ENCODE results near the gene F7.

DNA sequence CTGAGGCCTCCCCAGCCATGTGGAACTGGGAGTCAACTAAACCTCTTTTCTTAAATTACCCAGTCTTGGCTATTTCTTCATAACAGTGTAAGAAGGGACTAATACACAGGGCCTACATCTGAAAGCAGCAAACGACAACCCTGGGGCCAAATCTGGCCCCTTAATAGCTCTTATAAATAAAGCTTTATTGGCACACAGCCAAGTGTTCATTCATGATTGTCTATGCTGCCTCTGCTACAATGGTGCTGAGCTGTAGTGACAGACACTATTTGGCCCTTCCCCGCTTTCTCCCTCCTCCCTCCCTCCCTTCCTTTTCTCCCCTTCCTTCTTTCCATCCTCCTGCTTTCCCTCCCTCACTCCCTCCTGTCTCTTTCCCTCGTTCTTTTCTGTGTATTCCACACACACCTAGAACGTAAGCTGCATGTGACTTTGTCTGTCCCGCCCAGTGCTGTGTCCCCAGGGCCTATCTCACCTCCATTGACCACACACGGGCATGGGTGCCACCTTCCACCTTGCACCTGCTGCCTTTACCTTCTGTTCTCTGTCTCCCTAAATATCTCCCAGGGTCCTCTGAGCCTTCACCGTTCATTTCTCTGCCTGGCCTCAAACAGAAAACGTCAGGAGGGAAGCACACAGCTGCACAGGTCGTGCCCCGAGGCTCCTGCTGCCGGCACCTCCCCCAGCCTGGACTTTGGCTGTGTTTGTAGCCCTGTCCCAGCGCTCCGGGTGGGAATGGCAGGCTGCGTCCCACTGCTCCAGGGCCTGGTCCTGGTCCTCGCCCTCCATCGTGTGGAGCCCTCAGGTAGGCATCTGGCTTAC, 52.5 kb downstream of the F7 start, which contains the start of gene PROZ:
- TF ChIP-seq, protein P1, sequence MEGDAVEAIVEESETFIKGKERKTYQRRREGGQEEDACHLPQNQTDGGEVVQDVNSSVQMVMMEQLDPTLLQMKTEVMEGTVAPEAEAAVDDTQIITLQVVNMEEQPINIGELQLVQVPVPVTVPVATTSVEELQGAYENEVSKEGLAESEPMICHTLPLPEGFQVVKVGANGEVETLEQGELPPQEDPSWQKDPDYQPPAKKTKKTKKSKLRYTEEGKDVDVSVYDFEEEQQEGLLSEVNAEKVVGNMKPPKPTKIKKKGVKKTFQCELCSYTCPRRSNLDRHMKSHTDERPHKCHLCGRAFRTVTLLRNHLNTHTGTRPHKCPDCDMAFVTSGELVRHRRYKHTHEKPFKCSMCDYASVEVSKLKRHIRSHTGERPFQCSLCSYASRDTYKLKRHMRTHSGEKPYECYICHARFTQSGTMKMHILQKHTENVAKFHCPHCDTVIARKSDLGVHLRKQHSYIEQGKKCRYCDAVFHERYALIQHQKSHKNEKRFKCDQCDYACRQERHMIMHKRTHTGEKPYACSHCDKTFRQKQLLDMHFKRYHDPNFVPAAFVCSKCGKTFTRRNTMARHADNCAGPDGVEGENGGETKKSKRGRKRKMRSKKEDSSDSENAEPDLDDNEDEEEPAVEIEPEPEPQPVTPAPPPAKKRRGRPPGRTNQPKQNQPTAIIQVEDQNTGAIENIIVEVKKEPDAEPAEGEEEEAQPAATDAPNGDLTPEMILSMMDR (IDR thresholded peaks at IDR 0.05): no peak
- TF ChIP-seq POLR2AphosphoS5 (IDR thresholded peaks at IDR 0.05) (no peak), POLR2A (IDR thresholded peaks at IDR 0.05) (no peak), EP300 (IDR thresholded peaks at IDR 0.05) (no peak)
